Left ventricle myocardium inferior (tissue), 1 donor: ENCODE results near the gene RPS10. TPM values are rescaled to one million over a fixed set of nuclear protein-coding genes. Genes with fewer than 3 reads are reported as not detected.

Experiments used
- DNase-seq: peaks from one replicate; pipeline ENCODE4 v3.0.0-alpha.2; 2020
- H3K27ac ChIP-seq: fragments of 200-600 bp; replicated peaks from 2 replicates; pipeline ENCODE4 v1.8.0; 2021
- H3K27me3 ChIP-seq: fragments of 200-600 bp; 2 replicates; pipeline ENCODE4 v1.8.0; 2021; ENCODE audit warnings: low read depth
- H3K36me3 ChIP-seq: fragments of 200-600 bp; 2 replicates; pipeline ENCODE4 v1.8.0; 2021
- H3K4me1 ChIP-seq: fragments of 200-600 bp; 2 replicates; pipeline ENCODE4 v1.8.0; 2021
- H3K4me3 ChIP-seq: fragments of 200-600 bp; 2 replicates; pipeline ENCODE4 v1.8.0; 2021; ENCODE audit warnings: mild to moderate bottlenecking, moderate library complexity
- H3K9me3 ChIP-seq: fragments of 200-600 bp; replicated peaks from 2 replicates; pipeline ENCODE4 v1.8.0; 2021
- intact Hi-C: fragments of 100-400 bp; cut with micrococcal nuclease; formaldehyde crosslinking; loops from one replicate; pipeline ENCODE4 v1.11.0; 2022
- total RNA-seq: library from RNA; stranded (reverse); fragmentation: NEBNext Ultra II Directional; extraction: Animal tissue kit (Norgen Biotek cat#: 25700); gene quantifications from one replicate; pipeline ENCODE4 v1.2.1, GENCODE V29; 2021
- TF ChIP-seq, protein P1 (sequence below): fragments of 200-600 bp; IDR thresholded peaks from 2 replicates; pipeline ENCODE4 v1.8.0; 2021; ENCODE audit warnings: antibody characterized with exemption, mild to moderate bottlenecking, borderline replicate concordance
- donor health status: DM: no; HTN: yes; CAD: no; lungs with severe emphysema.

Gene RPS10
- total RNA-seq, 1 donor from 2014 or later, result 678 TPM

DNA sequence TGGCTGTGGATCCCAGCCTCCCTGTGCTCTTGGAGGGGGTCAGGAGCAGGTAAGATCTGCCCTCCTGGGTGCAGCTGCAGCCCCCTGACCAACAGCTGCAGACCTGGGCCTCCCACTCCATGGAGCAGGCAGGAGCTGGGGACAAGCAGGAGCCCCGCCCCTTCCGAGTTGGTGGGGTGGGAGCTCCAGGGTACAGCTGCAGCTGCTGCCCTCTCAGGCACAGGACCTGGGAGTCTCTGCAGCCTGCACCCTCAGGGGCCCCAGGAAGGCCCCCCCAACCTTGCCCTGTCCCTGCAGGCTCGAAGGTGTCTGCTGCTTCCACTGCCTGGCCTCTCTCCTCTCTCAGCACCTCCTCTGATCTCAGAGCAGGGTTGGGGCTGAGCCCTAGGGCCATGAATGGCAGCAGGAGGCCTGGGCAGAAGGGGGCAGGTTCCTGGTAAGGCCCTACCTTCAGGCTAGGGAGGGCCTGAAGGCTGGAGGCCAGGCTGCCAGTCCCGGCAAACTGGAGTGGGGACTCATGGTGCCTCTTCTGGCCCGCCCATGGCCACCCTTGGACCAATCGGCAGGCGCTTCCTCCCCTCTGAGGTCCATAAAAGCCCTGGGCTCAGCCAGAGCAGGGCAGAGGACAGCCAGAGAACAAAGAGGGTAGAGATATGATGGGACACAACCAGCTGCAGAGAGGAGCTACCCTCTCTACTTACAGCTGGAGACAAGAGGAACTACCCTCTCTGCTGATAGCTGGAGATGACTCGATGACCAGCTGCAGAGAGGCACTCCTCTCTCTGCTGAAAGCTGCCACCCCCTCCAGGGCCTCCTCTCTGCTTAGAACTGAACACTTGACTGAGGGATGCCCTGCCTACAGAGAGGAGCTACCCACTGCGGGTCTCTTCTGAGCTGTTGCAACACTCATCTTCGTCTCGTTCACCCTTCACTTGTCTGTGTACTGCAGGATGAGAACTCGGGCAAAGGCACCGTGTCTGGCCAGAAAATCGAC is 32.2 kb upstream of the RPS10 start:
- DNase-seq, result no peak

DNA sequence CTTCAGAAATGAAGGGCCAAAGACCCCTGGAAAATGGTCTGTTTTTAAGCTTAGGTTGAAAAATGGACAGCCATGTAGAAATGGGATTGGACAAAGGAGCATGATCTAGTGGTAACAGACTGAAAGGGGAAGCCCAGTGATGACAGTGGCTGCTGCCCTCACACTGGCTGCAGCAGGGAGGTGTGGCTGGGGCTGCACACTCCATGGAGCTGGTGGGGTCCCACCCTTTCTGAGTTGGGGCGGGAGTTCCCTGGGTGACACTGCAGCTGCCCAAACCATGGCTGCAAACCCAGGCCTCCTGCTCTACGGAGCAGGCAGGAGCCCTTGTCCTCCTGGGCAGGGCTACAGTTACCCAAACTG is 31.5 kb upstream of the RPS10 start:
- no peaks in the 10 kb centered on the region for H3K27me3 ChIP-seq
- TF ChIP-seq, protein P1, sequence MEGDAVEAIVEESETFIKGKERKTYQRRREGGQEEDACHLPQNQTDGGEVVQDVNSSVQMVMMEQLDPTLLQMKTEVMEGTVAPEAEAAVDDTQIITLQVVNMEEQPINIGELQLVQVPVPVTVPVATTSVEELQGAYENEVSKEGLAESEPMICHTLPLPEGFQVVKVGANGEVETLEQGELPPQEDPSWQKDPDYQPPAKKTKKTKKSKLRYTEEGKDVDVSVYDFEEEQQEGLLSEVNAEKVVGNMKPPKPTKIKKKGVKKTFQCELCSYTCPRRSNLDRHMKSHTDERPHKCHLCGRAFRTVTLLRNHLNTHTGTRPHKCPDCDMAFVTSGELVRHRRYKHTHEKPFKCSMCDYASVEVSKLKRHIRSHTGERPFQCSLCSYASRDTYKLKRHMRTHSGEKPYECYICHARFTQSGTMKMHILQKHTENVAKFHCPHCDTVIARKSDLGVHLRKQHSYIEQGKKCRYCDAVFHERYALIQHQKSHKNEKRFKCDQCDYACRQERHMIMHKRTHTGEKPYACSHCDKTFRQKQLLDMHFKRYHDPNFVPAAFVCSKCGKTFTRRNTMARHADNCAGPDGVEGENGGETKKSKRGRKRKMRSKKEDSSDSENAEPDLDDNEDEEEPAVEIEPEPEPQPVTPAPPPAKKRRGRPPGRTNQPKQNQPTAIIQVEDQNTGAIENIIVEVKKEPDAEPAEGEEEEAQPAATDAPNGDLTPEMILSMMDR, result no peak
- H3K4me3 ChIP-seq, result no peak overlapping the region
- intact Hi-C loops, result no loop called here
- peaks cover 3% of the 10 kb centered on the region for H3K4me1 ChIP-seq
- DNase-seq, result no peak
- H3K9me3 ChIP-seq, result no peaks in the 10 kb centered on the region
- H3K36me3 ChIP-seq, result no peaks in the 10 kb centered on the region
- H3K27ac ChIP-seq, result no peak overlapping the region

More for the DNA sequence above, 32.2 kb upstream of the RPS10 start:
- TF ChIP-seq, protein P1, result no peak
- Histone ChIP-seq H3K36me3 (no peaks in the 10 kb centered on the region), H3K9me3 (no peaks in the 10 kb centered on the region), H3K27ac (no peak overlapping the region), H3K4me1 (peaks cover 3% of the 10 kb centered on the region), H3K27me3 (no peaks in the 10 kb centered on the region), H3K4me3 (no peak overlapping the region)
- intact Hi-C loops, result no loop called here

DNA sequence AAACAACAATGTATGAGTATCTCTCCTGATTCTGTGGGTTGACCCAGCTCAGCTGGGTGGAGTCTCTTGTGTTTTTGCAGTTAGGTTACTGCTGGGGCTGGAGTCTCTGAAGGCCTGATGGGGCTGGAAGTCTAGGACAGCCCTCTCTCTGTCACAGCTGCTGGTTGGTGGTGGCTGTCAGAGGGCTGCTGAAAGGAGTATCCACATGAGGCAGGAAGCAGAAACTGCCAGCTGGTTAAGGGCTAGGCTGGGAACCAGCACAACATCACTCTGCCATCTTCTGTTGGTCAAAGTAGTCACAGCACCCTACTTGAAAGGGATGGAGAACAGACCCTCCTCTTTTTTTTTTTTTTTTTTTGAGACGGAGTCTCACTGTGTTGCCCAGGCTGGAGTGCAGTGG is 30.0 kb upstream of the RPS10 start:
- no peaks in the 10 kb centered on the region for H3K36me3 ChIP-seq
- H3K27ac ChIP-seq, result no peak overlapping the region
- H3K4me1 ChIP-seq, result no peaks in the 10 kb centered on the region
- no peak overlapping the region for H3K4me3 ChIP-seq
- TF ChIP-seq, protein P1, result no peak
- peaks cover 7% of the 10 kb centered on the region for H3K9me3 ChIP-seq
- H3K27me3 ChIP-seq, result no peaks in the 10 kb centered on the region
- DNase-seq, result no peak
- intact Hi-C loops, result no loop called here

DNA sequence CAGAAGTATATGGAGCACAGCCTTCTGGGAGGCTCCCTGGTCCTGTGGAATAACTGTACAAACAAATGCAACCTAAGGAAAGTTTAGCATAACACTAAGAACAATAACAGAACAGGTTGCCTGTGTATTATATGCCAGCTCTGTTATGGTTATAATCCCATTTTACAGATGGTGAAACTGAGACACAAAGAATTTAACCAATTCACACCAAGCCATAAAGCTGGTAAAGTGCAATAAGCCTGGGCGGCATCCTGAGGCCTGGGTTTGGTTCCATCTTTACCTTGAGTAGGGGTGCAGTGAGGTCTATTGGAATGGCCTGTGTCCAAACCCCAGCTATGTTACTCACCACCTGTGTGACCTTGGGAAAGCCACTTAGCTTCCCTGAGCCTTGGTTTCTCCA is 25.3 kb upstream of the RPS10 start:
- TF ChIP-seq, protein P1, result no peak
- no peaks in the 10 kb centered on the region for H3K4me1 ChIP-seq
- no peaks in the 10 kb centered on the region for H3K27me3 ChIP-seq
- no peak overlapping the region for H3K27ac ChIP-seq
- H3K36me3 ChIP-seq, result no peaks in the 10 kb centered on the region
- peaks cover 7% of the 10 kb centered on the region for H3K9me3 ChIP-seq
- H3K4me3 ChIP-seq, result no peak overlapping the region
- intact Hi-C loops, result no loop called here
- no peak for DNase-seq

DNA sequence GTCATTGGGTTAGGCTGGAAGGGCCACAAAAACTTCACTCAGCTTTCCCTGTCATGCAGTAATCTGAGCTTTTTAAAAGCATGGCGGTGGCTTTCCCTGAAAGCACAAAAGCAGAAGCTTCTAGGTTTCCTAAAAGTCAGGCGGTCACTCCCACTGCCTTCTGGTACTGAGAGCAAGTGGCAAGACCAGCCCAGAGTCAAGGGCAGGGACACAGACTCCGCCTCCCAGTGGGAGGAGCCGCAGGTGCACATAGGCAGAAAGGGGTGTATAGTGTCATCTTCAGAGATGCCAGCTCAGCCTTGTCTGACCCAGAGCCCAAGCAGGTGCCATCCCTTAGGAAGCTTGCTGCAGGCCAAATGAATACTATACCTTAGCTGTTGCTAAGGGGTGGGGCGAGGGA is 22.0 kb upstream of the RPS10 start:
- H3K4me3 ChIP-seq, result no peak overlapping the region
- TF ChIP-seq, protein P1, result no peak
- H3K9me3 ChIP-seq, result peaks cover 7% of the 10 kb centered on the region
- no peaks in the 10 kb centered on the region for H3K4me1 ChIP-seq
- DNase-seq, result no peak
- peaks cover 7% of the 10 kb centered on the region for H3K27me3 ChIP-seq
- no peaks in the 10 kb centered on the region for H3K36me3 ChIP-seq
- no peak overlapping the region for H3K27ac ChIP-seq
- intact Hi-C loops, result no loop called here
